MM.1S (cell line): Measurements from ENCODE around the gene KDM4C.

Experiments
- DNase-seq: peaks from one replicate; pipeline ENCODE4 v3.0.0-alpha.2; 2015
- H2AFZ ChIP-seq: fragments of 300-600 bp; sonication (generic); 2 replicates; pipeline ENCODE4 v1.6.0; 2016; ENCODE audit warnings: antibody characterized with exemption, low read length
- H3F3A ChIP-seq: fragments of 300-600 bp; sonication (generic); 2 replicates; pipeline ENCODE4 v1.6.1; 2016; ENCODE audit warnings: mild to moderate bottlenecking, antibody characterized with exemption, low read length, moderate library complexity, mixed read lengths; ENCODE audit not compliant: insufficient read depth
- H3K27ac ChIP-seq: fragments of 300-600 bp; sonication (generic); 2 replicates; pipeline ENCODE4 v1.5.1; 2016; ENCODE audit warnings: mild to moderate bottlenecking, low read length
- H3K27me3 ChIP-seq: fragments of 300-600 bp; sonication (generic); replicated peaks from 2 replicates; pipeline ENCODE4 v1.6.0; 2016; ENCODE audit warnings: low read length; ENCODE audit not compliant: insufficient read depth
- H3K36me3 ChIP-seq: fragments of 300-600 bp; sonication (generic); replicated peaks from 2 replicates; pipeline ENCODE4 v1.6.1; 2016; ENCODE audit warnings: mild to moderate bottlenecking, low read length, mixed read lengths; ENCODE audit not compliant: insufficient read depth
- H3K4me1 ChIP-seq: fragments of 300-600 bp; sonication (generic); 2 replicates; pipeline ENCODE4 v1.6.1; 2016; ENCODE audit warnings: low read length, mixed read lengths
- H3K4me2 ChIP-seq: fragments of 300-600 bp; sonication (generic); 2 replicates; pipeline ENCODE4 v1.6.0; 2016; ENCODE audit warnings: low read depth, low read length
- H3K4me3 ChIP-seq: fragments of 300-600 bp; sonication (generic); 2 replicates; pipeline ENCODE4 v1.5.1; 2016; ENCODE audit warnings: low read length, mixed read lengths
- H3K79me2 ChIP-seq: fragments of 300-600 bp; sonication (generic); 2 replicates; pipeline ENCODE4 v1.6.1; 2016; ENCODE audit warnings: mixed run types, low read length, mixed read lengths
- H3K9ac ChIP-seq: fragments of 300-600 bp; sonication (generic); 2 replicates; pipeline ENCODE4 v1.6.1; 2016; ENCODE audit warnings: low read length, mixed read lengths
- H3K9me2 ChIP-seq: fragments of 300-600 bp; sonication (generic); replicated peaks from 2 replicates; pipeline ENCODE4 v1.6.1; 2016; ENCODE audit warnings: mild to moderate bottlenecking, low read length, mixed read lengths; ENCODE audit not compliant: insufficient read depth
- H3K9me3 ChIP-seq: fragments of 300-600 bp; sonication (generic); replicated peaks from 2 replicates; pipeline ENCODE4 v1.6.1; 2016; ENCODE audit warnings: mild to moderate bottlenecking, low read length, mixed read lengths; ENCODE audit not compliant: insufficient read depth
- H4K20me1 ChIP-seq: fragments of 300-600 bp; sonication (generic); 2 replicates; pipeline ENCODE4 v1.6.1; 2016; ENCODE audit warnings: mild to moderate bottlenecking, low read length, moderate library complexity, mixed read lengths; ENCODE audit not compliant: insufficient read depth
- EZH2 ChIP-seq: fragments of 300-600 bp; sonication (generic); optimal IDR thresholded peaks from 2 replicates; pipeline ENCODE3; 2017; ENCODE audit warnings: low read depth, mild to moderate bottlenecking, antibody characterized with exemption, low read length, mixed read lengths
- EZH2phosphoT487 ChIP-seq: fragments of 300-600 bp; sonication (generic); IDR thresholded peaks from 2 replicates; pipeline ENCODE4 v1.6.1; 2018; ENCODE audit warnings: antibody characterized with exemption, low read length
- TF ChIP-seq, protein P1 (sequence below): fragments of 300-600 bp; sonication (generic); IDR thresholded peaks from 2 replicates; pipeline ENCODE4 v1.5.1; 2016; ENCODE audit warnings: antibody characterized with exemption, low read length, mixed read lengths

KDM4C gene

DNA sequence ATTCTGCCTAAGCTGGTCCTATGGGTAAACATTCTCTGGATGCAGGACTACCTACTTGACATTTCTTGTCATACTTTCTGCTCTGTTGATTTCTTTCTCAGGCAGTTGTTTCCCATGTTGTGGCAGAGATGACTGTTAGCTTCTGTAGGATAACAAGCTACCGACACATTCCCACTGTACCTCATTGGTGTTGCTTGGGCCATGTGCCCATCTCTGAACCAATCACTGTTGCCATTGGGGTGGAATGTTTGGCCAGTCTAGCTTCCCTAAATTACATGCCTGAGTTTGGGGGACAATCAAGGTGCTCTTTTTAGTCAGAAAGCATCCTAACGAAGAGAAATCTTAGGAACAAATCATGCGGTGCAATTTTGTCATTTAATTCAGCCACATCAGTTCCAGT lies 212.0 kb downstream of the KDM4C start:
- Histone ChIP-seq H3K79me2 (no peaks in the 10 kb centered on the region), H4K20me1 (no peaks in the 10 kb centered on the region), H3K4me1 (no peaks in the 10 kb centered on the region), H3K9me2 (no peaks in the 10 kb centered on the region), H3K36me3 (no peaks in the 10 kb centered on the region), H3K27ac (no peak overlapping the region), H2AFZ (no peak overlapping the region), H3K9me3 (no peaks in the 10 kb centered on the region), H3K9ac (no peak overlapping the region), H3K4me3 (no peak overlapping the region), H3K4me2 (no peak overlapping the region), H3F3A (no peaks in the 10 kb centered on the region), H3K27me3 (no peaks in the 10 kb centered on the region)
- no peak for DNase-seq
- TF ChIP-seq EZH2 (no peak), EZH2phosphoT487 (no peak)
- TF ChIP-seq, protein P1, sequence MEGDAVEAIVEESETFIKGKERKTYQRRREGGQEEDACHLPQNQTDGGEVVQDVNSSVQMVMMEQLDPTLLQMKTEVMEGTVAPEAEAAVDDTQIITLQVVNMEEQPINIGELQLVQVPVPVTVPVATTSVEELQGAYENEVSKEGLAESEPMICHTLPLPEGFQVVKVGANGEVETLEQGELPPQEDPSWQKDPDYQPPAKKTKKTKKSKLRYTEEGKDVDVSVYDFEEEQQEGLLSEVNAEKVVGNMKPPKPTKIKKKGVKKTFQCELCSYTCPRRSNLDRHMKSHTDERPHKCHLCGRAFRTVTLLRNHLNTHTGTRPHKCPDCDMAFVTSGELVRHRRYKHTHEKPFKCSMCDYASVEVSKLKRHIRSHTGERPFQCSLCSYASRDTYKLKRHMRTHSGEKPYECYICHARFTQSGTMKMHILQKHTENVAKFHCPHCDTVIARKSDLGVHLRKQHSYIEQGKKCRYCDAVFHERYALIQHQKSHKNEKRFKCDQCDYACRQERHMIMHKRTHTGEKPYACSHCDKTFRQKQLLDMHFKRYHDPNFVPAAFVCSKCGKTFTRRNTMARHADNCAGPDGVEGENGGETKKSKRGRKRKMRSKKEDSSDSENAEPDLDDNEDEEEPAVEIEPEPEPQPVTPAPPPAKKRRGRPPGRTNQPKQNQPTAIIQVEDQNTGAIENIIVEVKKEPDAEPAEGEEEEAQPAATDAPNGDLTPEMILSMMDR: no peak

DNA sequence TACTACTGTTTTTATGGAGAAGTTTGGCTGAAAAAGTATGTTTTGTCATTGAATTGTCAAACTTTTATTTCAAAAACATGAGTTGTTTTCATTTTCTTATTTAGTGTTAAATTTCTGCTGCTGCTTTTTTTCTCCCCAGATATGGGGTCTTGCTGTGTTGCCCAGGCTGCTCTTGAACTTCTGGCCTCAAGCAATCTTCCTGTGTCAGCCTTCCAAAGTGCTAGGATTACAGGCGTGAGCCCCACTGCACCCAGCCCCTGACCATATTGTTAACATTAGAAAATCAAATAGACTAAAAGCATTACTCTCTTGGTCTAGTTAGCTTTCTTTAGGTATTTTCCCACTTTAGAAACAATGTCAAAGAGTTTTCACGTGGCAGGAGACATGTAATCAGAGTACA lies 215.3 kb downstream of the KDM4C start:
- Histone ChIP-seq H3K4me3 (no peak overlapping the region), H3K36me3 (no peaks in the 10 kb centered on the region), H3F3A (no peaks in the 10 kb centered on the region), H4K20me1 (0 out of 2 replicates have a peak, but pooled peaks cover 3% of the 10 kb centered on the region), H3K27me3 (no peaks in the 10 kb centered on the region), H3K9me2 (no peaks in the 10 kb centered on the region), H3K79me2 (no peaks in the 10 kb centered on the region), H3K4me2 (no peak overlapping the region), H3K9ac (no peak overlapping the region), H3K9me3 (no peaks in the 10 kb centered on the region), H2AFZ (no peak overlapping the region), H3K4me1 (no peaks in the 10 kb centered on the region), H3K27ac (no peak overlapping the region)
- DNase-seq: no peak
- no peak for TF ChIP-seq EZH2phosphoT487
- TF ChIP-seq, protein P1: no peak
- TF ChIP-seq EZH2: no peak

DNA sequence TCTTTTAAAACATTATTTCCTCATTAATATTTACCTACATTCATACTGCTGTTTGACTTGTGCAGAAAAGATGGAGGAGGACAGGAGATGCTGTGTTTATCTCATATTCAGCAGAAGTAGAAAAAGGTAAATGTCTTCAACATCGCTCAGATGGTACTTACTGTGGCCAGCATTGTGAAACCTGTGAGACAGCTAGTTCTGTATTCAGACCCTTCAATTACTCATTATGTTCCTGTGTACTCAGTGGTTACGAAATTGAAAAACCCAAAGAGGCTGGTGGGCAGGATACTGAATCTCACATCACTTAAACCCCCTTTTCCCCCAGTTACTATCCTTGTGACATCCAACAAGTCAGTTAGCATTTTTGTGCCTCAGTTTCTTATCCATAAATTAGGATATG lies 216.0 kb downstream of the KDM4C start:
- Histone ChIP-seq H4K20me1 (0 out of 2 replicates have a peak, but pooled peaks cover 3% of the 10 kb centered on the region), H2AFZ (no peak overlapping the region), H3K27me3 (no peaks in the 10 kb centered on the region), H3K36me3 (no peaks in the 10 kb centered on the region), H3K27ac (no peak overlapping the region), H3K4me3 (no peak overlapping the region), H3K4me2 (no peak overlapping the region), H3K9me3 (no peaks in the 10 kb centered on the region), H3K9me2 (no peaks in the 10 kb centered on the region), H3K4me1 (no peaks in the 10 kb centered on the region), H3F3A (no peaks in the 10 kb centered on the region), H3K9ac (no peak overlapping the region), H3K79me2 (no peaks in the 10 kb centered on the region)
- TF ChIP-seq EZH2: no peak
- DNase-seq: no peak

DNA sequence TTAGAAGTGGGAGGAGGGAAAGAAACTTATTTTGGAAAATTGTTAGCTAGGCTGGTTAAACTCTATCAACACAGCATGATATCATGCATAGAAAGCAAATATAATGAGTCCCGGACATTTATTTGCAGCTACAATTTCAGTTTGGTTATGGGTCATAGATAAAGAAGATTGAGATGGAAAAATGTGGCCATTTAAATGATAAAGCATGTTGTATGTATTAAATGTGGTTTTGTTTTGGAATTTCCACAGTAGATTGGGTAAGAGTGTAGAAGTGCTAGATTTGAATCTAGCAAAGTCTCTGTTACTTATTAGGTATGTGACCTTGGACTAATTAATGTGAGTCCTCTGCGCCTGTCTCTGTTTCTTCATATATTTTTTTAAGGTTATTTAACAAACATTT lies 217.4 kb downstream of the KDM4C start:
- Histone ChIP-seq H3K27me3 (no peaks in the 10 kb centered on the region), H3F3A (no peaks in the 10 kb centered on the region), H3K9me3 (no peaks in the 10 kb centered on the region), H4K20me1 (0 out of 2 replicates have a peak, but pooled peaks cover 3% of the 10 kb centered on the region), H3K4me1 (no peaks in the 10 kb centered on the region), H3K9me2 (no peaks in the 10 kb centered on the region), H3K36me3 (no peaks in the 10 kb centered on the region), H3K4me3 (no peak overlapping the region), H3K9ac (no peak overlapping the region), H3K79me2 (no peaks in the 10 kb centered on the region), H3K27ac (no peak overlapping the region), H3K4me2 (no peak overlapping the region), H2AFZ (no peak overlapping the region)
- no peak for TF ChIP-seq EZH2
- no peak for TF ChIP-seq EZH2phosphoT487
- no peak for DNase-seq
